ENCODE measurements around the gene DMD.

DNA sequence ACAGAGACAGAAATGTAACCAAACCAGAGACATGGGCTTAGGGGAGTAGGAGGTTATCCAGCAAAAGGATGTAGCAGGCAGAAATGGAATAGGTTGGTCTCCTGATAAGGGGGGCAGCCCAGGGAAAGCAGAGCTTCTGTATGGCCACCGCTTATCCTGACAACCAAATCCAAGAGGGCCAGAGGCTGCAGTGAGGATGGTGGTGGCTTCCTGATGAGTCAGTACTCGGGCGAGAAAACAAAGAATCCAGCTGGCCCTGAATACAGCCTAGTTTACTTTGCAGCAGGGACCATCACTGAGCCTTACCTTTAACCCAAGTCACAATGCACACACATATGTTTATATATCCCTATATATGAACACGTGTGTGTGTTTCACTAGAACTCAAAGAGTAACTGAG is 2009.8 kb downstream of the DMD start:
- no peak for TF ChIP-seq POLR2AphosphoS5 (IDR thresholded peaks at IDR 0.05; ENCODE audit: low read depth, low read length)
- TF ChIP-seq POLR2A (IDR thresholded peaks at IDR 0.05; ENCODE audit: low read depth, low read length): no peak
- no peak for TF ChIP-seq TAF1 (IDR thresholded peaks at IDR 0.05; ENCODE audit: borderline replicate concordance, low read depth, low read length)
